HepG2 (cell line): ENCODE data around the gene RPS6KB2. TPM values are rescaled to one million over a fixed set of nuclear protein-coding genes. Genes with fewer than 3 reads are reported as not detected.

Source experiments
- BCL6 ChIP-seq: IDR thresholded peaks from 2 replicates; pipeline ENCODE4 v1.6.1; 2016; ENCODE audit warnings: missing genetic modification reagents, missing compliant biosample characterization
- CCAR2 ChIP-seq: fragments of 200-400 bp; formaldehyde crosslinking; optimal IDR thresholded peaks from 2 replicates; pipeline ENCODE3; 2018; ENCODE audit warnings: low read depth, mild to moderate bottlenecking, low read length, moderate library complexity
- FIP1L1 ChIP-seq: fragments of 200-400 bp; formaldehyde crosslinking; IDR thresholded peaks from 2 replicates; pipeline ENCODE4 v1.6.1; 2018; ENCODE audit warnings: low read depth, mild to moderate bottlenecking, low read length, moderate library complexity, borderline replicate concordance; ENCODE audit not compliant: insufficient read depth
- FOXA3 ChIP-seq: IDR thresholded peaks from 2 replicates; pipeline ENCODE4 v1.6.1; 2016; ENCODE audit warnings: missing genetic modification reagents, missing compliant biosample characterization
- GTF2F1 ChIP-seq: fragments of 150-350 bp; IDR thresholded peaks from 2 replicates; pipeline ENCODE4 v1.6.1; 2014; ENCODE audit warnings: low read length
- MTA1 ChIP-seq: sonication (generic); formaldehyde crosslinking; IDR thresholded peaks from 2 replicates; pipeline ENCODE4 v1.4.0; 2020; ENCODE audit warnings: missing genetic modification reagents, mild to moderate bottlenecking, borderline replicate concordance
- TRIM24 ChIP-seq: sonication (generic); formaldehyde crosslinking; IDR thresholded peaks from 2 replicates; pipeline ENCODE4 v1.8.0; 2022; ENCODE audit warnings: mild to moderate bottlenecking, missing genetic modification reagents
- ZBTB38 ChIP-seq: sonication (generic); formaldehyde crosslinking; IDR thresholded peaks from 2 replicates; pipeline ENCODE4 v1.5.1; 2020; ENCODE audit warnings: mild to moderate bottlenecking, missing genetic modification reagents
- ZFP62 ChIP-seq: sonication (generic); formaldehyde crosslinking; IDR thresholded peaks from 2 replicates; pipeline ENCODE4 v1.4.0; 2020; ENCODE audit warnings: missing genetic modification reagents
- ZMYM2 ChIP-seq: sonication (generic); formaldehyde crosslinking; IDR thresholded peaks from 2 replicates; pipeline ENCODE4 v1.8.0; 2022; ENCODE audit warnings: mild to moderate bottlenecking, missing genetic modification reagents
- ZNF484 ChIP-seq: sonication (generic); formaldehyde crosslinking; IDR thresholded peaks from 2 replicates; pipeline ENCODE4 v1.5.1; 2020; ENCODE audit warnings: mild to moderate bottlenecking, low read depth, missing genetic modification reagents, borderline replicate concordance
- ZNF616 ChIP-seq: sonication (generic); formaldehyde crosslinking; IDR thresholded peaks from 2 replicates; pipeline ENCODE4 v1.5.0; 2020; ENCODE audit warnings: low read depth, mild to moderate bottlenecking, missing genetic modification reagents
- ZNF746 ChIP-seq: sonication (generic); formaldehyde crosslinking; IDR thresholded peaks from 2 replicates; pipeline ENCODE4 v1.8.0; 2022; ENCODE audit warnings: mild to moderate bottlenecking, missing genetic modification reagents
- ZNF761 ChIP-seq: sonication (generic); formaldehyde crosslinking; conservative IDR thresholded peaks from 2 replicates; pipeline ENCODE4 v1.4.0; 2020; ENCODE audit warnings: mild to moderate bottlenecking, missing genetic modification reagents
- ZNF782 ChIP-seq: sonication (generic); formaldehyde crosslinking; IDR thresholded peaks from 2 replicates; pipeline ENCODE4 v1.4.0; 2020; ENCODE audit warnings: missing genetic modification reagents, mild to moderate bottlenecking, borderline replicate concordance
- polyA plus RNA-seq, 8 experiments: library from polyadenylated mRNA; depleted of rRNA in 3 of 8; stranded (reverse) in 7 of 8; unstranded in 1 of 8; fragments of >200 nt; fragmentation: Illumina TruSeq in 4 of 8; extraction: Trizol in 4 of 8; gene quantifications; 2 replicates each; pipeline versions ENCODE4 v1.2.1 to v1.2.3, GENCODE V29; 2011 to 2016; ENCODE audit warnings: low read depth in 4 of 8, missing spikeins in 1 of 8, mixed read lengths in 1 of 8; ENCODE audit not compliant: insufficient read depth in 1 of 8
- total RNA-seq, 5 experiments: library from RNA; depleted of rRNA; stranded (reverse); fragments of >200 nt; fragmentation: Illumina TruSeq; extraction: Trizol; gene quantifications; 2 replicates each; pipeline ENCODE4 v1.2.3, GENCODE V29; 2016; ENCODE audit warnings: low read depth in 1 of 5
- TF ChIP-seq, protein P1 (sequence below): sonication (generic); formaldehyde crosslinking; conservative IDR thresholded peaks from 2 replicates; pipeline ENCODE4 v1.8.0; 2022; ENCODE audit warnings: missing genetic modification reagents
- TF ChIP-seq, protein P2 (sequence below): sonication (generic); formaldehyde crosslinking; IDR thresholded peaks from 2 replicates; pipeline ENCODE4 v1.9.0; 2022; ENCODE audit warnings: low read depth, missing genetic modification reagents
- TF ChIP-seq, protein P3 (sequence below): sonication (generic); formaldehyde crosslinking; IDR thresholded peaks from 2 replicates; pipeline ENCODE4 v1.5.0; 2020; ENCODE audit warnings: mild to moderate bottlenecking, missing genetic modification reagents, moderate library complexity
- TF ChIP-seq, protein P4 (sequence below): sonication (generic); formaldehyde crosslinking; IDR thresholded peaks from 2 replicates; pipeline ENCODE4 v1.5.1; 2020; ENCODE audit warnings: missing genetic modification reagents, mild to moderate bottlenecking, borderline replicate concordance
- TF ChIP-seq, protein P5 (sequence below): sonication (generic); formaldehyde crosslinking; IDR thresholded peaks from 2 replicates; pipeline ENCODE4 v1.4.0; 2020; ENCODE audit warnings: mild to moderate bottlenecking, low read depth, missing genetic modification reagents

Gene RPS6KB2
- total and polyA plus RNA-seq, 2 of the 13 experiments (the other 11 are each of a cell fraction or from before 2014, with no cell fraction given): 52.9 to 54.8 TPM

DNA sequence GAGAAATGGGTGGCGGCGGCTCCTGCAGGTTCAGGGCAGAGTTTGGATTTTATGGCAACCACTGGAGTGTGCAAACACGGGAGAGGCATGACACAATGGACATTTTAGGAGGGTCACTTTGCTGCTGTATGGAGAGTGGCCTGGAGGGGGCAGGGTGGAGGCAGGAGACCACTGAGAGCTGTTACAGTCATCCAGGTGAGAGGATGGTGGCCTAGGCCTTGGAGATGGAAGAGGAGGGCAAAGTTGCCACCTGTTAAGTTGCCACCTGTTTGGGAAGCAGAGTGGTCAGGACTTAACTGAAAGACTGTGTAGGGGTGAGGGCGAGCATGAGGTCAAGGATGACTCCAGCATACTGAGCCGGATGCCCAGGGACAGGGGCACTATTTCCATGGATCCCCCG lies 38.8 kb upstream of the RPS6KB2 start (continued):
- no peak for TF ChIP-seq ZBTB38 (CRISPR knock-in tag)
- no peak for TF ChIP-seq ZFP62 (CRISPR knock-in tag)
- TF ChIP-seq, protein P1, sequence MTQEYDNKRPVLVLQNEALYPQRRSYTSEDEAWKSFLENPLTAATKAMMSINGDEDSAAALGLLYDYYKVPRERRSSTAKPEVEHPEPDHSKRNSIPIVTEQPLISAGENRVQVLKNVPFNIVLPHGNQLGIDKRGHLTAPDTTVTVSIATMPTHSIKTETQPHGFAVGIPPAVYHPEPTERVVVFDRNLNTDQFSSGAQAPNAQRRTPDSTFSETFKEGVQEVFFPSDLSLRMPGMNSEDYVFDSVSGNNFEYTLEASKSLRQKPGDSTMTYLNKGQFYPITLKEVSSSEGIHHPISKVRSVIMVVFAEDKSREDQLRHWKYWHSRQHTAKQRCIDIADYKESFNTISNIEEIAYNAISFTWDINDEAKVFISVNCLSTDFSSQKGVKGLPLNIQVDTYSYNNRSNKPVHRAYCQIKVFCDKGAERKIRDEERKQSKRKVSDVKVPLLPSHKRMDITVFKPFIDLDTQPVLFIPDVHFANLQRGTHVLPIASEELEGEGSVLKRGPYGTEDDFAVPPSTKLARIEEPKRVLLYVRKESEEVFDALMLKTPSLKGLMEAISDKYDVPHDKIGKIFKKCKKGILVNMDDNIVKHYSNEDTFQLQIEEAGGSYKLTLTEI (CRISPR knock-in tag): no peak
- TF ChIP-seq, protein P2, sequence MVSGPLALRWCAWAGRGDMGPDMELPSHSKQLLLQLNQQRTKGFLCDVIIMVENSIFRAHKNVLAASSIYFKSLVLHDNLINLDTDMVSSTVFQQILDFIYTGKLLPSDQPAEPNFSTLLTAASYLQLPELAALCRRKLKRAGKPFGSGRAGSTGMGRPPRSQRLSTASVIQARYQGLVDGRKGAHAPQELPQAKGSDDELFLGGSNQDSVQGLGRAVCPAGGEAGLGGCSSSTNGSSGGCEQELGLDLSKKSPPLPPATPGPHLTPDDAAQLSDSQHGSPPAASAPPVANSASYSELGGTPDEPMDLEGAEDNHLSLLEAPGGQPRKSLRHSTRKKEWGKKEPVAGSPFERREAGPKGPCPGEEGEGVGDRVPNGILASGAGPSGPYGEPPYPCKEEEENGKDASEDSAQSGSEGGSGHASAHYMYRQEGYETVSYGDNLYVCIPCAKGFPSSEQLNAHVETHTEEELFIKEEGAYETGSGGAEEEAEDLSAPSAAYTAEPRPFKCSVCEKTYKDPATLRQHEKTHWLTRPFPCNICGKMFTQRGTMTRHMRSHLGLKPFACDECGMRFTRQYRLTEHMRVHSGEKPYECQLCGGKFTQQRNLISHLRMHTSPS (CRISPR knock-in tag): no peak
- TF ChIP-seq ZNF616: no peak
- TF ChIP-seq FIP1L1: no peak
- TF ChIP-seq MTA1 (CRISPR knock-in tag): no peak
- TF ChIP-seq CCAR2: no peak
- TF ChIP-seq, protein P3, sequence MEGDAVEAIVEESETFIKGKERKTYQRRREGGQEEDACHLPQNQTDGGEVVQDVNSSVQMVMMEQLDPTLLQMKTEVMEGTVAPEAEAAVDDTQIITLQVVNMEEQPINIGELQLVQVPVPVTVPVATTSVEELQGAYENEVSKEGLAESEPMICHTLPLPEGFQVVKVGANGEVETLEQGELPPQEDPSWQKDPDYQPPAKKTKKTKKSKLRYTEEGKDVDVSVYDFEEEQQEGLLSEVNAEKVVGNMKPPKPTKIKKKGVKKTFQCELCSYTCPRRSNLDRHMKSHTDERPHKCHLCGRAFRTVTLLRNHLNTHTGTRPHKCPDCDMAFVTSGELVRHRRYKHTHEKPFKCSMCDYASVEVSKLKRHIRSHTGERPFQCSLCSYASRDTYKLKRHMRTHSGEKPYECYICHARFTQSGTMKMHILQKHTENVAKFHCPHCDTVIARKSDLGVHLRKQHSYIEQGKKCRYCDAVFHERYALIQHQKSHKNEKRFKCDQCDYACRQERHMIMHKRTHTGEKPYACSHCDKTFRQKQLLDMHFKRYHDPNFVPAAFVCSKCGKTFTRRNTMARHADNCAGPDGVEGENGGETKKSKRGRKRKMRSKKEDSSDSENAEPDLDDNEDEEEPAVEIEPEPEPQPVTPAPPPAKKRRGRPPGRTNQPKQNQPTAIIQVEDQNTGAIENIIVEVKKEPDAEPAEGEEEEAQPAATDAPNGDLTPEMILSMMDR (CRISPR knock-in tag): peak; percentile 85
- no peak for TF ChIP-seq BCL6 (CRISPR knock-in tag)
- no peak for TF ChIP-seq ZNF761 (CRISPR knock-in tag)
- TF ChIP-seq GTF2F1: no peak
- TF ChIP-seq FOXA3: peak; percentile 50; the same call in 1 of the 2 replicates
- TF ChIP-seq, protein P4, sequence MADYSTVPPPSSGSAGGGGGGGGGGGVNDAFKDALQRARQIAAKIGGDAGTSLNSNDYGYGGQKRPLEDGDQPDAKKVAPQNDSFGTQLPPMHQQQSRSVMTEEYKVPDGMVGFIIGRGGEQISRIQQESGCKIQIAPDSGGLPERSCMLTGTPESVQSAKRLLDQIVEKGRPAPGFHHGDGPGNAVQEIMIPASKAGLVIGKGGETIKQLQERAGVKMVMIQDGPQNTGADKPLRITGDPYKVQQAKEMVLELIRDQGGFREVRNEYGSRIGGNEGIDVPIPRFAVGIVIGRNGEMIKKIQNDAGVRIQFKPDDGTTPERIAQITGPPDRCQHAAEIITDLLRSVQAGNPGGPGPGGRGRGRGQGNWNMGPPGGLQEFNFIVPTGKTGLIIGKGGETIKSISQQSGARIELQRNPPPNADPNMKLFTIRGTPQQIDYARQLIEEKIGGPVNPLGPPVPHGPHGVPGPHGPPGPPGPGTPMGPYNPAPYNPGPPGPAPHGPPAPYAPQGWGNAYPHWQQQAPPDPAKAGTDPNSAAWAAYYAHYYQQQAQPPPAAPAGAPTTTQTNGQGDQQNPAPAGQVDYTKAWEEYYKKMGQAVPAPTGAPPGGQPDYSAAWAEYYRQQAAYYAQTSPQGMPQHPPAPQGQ (CRISPR knock-in tag): no peak
- no peak for TF ChIP-seq ZMYM2 (CRISPR knock-in tag)
- TF ChIP-seq, protein P5, sequence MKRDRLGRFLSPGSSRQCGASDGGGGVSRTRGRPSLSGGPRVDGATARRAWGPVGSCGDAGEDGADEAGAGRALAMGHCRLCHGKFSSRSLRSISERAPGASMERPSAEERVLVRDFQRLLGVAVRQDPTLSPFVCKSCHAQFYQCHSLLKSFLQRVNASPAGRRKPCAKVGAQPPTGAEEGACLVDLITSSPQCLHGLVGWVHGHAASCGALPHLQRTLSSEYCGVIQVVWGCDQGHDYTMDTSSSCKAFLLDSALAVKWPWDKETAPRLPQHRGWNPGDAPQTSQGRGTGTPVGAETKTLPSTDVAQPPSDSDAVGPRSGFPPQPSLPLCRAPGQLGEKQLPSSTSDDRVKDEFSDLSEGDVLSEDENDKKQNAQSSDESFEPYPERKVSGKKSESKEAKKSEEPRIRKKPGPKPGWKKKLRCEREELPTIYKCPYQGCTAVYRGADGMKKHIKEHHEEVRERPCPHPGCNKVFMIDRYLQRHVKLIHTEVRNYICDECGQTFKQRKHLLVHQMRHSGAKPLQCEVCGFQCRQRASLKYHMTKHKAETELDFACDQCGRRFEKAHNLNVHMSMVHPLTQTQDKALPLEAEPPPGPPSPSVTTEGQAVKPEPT: no peak
- no peak for TF ChIP-seq TRIM24 (CRISPR knock-in tag)
- no peak for TF ChIP-seq ZNF746
- TF ChIP-seq ZNF484 (CRISPR knock-in tag): no peak
- TF ChIP-seq ZNF782: no peak
